Measurements from ENCODE around the gene SOCS6.

SOCS6 gene

DNA sequence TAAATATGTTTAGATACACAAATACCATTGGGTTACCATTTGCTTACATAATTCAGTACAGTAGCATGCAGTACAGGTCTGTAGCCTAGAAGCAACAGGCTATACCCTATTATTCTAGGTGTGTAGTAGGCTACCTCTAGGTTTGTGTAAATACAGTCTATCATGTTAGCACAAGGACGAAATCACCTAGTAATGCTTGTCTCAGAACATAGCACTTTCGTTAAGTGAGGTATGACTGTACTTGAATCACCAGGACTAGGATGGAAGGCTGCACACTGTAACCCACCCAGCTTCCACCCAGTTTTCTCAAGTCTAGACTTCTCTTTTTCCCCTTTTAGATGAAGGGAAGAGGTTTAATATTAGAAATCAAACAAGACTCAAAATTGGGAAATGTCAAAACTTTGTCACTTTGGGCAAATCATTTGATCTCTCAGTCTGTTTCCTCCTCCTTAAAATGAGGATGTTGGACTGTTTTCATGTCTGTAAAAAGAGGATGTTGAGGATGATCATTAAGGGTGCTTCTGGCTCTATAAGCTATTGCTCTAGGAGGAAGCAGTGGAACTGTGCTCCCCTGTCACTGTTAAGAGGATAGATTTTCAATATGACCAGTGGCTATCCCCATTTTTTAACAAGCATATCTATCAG is 3.7 kb upstream of the SOCS6 start:
- no peak for DNase-seq
- Histone ChIP-seq H3K4me3 (ENCODE audit: low read depth, low read length) (no peak overlapping the region), H3K27ac (no peak overlapping the region), H3K27me3 (ENCODE audit: insufficient read depth, low read depth, severe bottlenecking) (no peaks in the 10 kb centered on the region), H3K36me3 (no peaks in the 10 kb centered on the region), H3K9me3 (ENCODE audit: severe bottlenecking) (no peaks in the 10 kb centered on the region)
- TF ChIP-seq, protein P1, sequence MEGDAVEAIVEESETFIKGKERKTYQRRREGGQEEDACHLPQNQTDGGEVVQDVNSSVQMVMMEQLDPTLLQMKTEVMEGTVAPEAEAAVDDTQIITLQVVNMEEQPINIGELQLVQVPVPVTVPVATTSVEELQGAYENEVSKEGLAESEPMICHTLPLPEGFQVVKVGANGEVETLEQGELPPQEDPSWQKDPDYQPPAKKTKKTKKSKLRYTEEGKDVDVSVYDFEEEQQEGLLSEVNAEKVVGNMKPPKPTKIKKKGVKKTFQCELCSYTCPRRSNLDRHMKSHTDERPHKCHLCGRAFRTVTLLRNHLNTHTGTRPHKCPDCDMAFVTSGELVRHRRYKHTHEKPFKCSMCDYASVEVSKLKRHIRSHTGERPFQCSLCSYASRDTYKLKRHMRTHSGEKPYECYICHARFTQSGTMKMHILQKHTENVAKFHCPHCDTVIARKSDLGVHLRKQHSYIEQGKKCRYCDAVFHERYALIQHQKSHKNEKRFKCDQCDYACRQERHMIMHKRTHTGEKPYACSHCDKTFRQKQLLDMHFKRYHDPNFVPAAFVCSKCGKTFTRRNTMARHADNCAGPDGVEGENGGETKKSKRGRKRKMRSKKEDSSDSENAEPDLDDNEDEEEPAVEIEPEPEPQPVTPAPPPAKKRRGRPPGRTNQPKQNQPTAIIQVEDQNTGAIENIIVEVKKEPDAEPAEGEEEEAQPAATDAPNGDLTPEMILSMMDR (IDR thresholded peaks at IDR 0.05; ENCODE audit: low read depth, low read length), result no peak

DNA sequence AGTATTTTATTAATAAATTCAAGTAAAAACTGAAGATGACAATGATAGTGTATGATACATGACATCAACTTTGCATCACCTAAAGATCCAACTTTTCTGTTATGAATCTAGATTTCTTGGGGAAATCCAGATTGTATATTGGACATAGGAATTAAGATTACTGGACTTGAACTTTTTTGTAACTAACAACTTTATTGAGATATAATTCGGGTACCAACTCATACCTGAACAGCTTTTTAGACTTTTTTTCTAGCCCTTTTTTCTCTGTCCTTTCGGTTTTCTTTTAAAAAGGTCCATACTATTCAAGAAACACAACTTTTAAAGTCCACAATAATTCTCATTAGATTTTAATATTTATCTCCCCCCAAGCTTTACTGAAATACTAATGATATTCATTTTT is 1.1 kb upstream of the SOCS6 start:
- no peaks in the 10 kb centered on the region for H3K27me3 ChIP-seq (ENCODE audit: insufficient read depth, low read depth, severe bottlenecking)
- TF ChIP-seq, protein P1 (IDR thresholded peaks at IDR 0.05; ENCODE audit: low read depth, low read length), result no peak
- H3K4me3 ChIP-seq (ENCODE audit: low read depth, low read length), result no peak overlapping the region
- no peak for DNase-seq
- no peak overlapping the region for H3K27ac ChIP-seq
- no peaks in the 10 kb centered on the region for H3K36me3 ChIP-seq
- H3K9me3 ChIP-seq (ENCODE audit: severe bottlenecking), result no peaks in the 10 kb centered on the region

DNA sequence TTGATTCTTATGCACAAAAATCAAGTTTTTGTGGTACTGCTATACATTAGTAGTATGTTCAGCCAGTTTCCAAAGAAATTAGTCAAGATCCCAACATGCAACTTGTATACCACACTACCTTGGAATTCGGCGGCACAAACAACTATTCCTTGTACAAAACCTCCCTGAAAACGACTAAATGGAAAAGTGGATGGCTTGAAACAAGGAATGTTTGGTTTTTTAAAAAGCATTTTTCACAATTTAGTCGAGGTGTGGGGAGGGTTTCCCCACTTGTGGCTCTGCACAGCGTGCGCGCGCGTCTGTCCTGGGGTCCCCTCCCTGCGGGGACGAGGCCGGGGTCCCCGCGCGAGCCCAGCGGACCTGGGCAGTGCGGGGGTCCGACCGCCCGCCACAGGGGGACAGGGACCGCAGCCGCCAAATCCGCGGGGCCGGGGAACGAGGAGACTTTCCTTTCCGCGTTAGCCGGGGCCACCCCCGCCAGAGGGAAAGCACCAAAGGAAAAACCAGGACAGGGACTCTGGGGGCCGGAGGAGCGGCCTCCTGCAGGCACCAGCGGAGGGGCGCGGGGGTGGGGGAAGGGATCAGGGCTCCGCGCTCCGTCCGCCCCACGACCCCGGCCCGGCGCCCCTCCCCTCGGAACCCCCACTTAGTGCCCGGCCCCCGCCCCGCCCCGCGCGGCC is 534 bp upstream of the SOCS6 start:
- no peaks in the 10 kb centered on the region for H3K36me3 ChIP-seq
- H3K4me3 ChIP-seq (ENCODE audit: low read depth, low read length), result peak overlapping the region; percentile 55
- no peaks in the 10 kb centered on the region for H3K9me3 ChIP-seq (ENCODE audit: severe bottlenecking)
- H3K27ac ChIP-seq, result peak overlapping the region; percentile 69
- peak; percentile 34 for DNase-seq
- TF ChIP-seq, protein P1 (IDR thresholded peaks at IDR 0.05; ENCODE audit: low read depth, low read length), result no peak
- H3K27me3 ChIP-seq (ENCODE audit: insufficient read depth, low read depth, severe bottlenecking), result no peaks in the 10 kb centered on the region

DNA sequence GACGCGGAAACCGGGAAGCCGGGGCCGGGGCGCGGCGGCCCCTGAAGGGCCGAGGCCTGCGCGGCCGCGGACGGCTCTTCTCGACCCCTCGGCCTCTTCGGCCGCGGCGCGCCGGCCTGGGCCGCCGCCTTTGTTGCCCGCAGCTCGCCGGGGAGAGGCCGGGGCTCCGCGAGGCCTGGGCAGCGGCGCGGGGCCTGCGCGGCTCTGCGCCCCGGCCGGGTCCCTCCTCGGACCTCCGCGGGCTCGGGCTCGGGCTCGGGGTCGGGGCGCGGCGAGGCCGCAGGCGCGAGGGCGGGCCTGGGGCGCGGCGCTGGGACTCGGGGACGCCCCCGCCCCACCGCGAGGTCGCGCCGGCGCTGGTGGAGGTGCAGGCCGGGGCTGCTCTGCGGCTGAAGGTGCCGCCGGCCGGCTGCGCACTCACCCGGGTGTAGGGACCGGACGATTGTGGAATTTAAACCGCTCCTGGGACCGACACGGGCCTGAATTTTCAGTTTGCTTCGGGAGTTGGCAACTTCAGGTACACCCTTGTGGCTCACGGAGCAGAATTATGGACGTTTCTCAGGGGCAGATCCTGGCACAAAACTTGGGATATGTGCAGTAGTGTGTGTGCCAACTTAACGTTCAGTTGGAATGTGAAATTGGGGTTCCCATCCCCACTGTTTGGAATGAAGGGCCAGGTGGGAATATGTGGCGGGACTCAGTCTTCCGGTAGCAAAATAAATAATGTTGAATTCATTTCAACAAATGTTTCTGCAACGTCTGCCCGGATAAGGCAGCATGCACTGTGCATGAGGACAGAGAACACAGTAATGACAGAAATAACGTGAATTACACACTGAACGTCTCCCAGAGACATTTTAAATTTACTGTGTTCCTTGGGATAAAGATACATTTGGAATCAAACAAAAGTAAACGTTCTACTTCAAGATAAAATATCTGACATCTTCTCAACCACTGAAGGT is 787 bp downstream of the SOCS6 start:
- peak overlapping the region; percentile 71 for H3K27ac ChIP-seq
- DNase-seq, result no peak
- TF ChIP-seq, protein P1 (IDR thresholded peaks at IDR 0.05; ENCODE audit: low read depth, low read length), result no peak
- no peaks in the 10 kb centered on the region for H3K36me3 ChIP-seq
- H3K27me3 ChIP-seq (ENCODE audit: insufficient read depth, low read depth, severe bottlenecking), result no peaks in the 10 kb centered on the region
- H3K9me3 ChIP-seq (ENCODE audit: severe bottlenecking), result no peaks in the 10 kb centered on the region
- H3K4me3 ChIP-seq (ENCODE audit: low read depth, low read length), result peak overlapping the region; percentile 69

DNA sequence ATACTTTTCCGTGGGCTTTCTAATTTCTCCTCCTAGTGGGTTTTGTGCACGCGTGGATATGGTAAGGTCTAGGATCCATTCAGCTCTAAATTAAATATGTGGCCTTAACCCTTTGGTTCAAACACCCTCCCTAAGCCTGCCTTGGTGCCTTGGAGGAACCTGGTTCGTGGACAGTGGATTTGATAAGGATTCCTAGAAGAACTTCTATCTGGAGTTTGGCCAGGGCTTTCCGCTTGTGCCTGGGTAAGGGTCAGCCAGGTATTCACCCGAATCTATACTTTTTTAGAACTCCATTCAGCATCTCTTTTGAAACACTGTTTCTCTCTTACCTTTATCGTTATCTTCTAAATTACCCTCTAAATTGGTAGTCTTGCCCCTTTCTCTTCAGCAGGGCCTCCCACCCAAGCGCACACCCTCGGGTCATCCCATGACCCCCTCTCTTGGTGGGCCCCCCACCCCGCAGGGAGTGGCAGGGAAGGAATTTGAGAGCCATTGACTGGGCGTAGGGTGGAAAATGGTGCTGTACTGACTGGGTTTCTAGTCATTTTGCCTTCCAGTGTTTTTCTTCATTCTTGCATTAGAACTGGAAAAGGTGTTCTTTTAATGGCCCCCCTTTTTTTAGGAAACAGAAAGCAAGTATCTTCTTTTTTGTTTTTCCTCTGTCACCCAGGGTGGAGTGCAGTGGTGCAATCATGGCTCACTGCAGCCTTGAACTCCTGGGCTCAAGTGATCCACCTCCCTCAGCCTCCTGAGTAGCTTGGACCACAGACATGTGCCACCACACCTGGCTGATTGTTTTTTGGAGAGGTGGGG is 1.8 kb downstream of the SOCS6 start:
- H3K27ac ChIP-seq, result no peak overlapping the region; the same call in 1 of the 2 replicates
- DNase-seq, result no peak
- no peaks in the 10 kb centered on the region for H3K27me3 ChIP-seq (ENCODE audit: insufficient read depth, low read depth, severe bottlenecking)
- TF ChIP-seq, protein P1 (IDR thresholded peaks at IDR 0.05; ENCODE audit: low read depth, low read length), result no peak
- no peaks in the 10 kb centered on the region for H3K9me3 ChIP-seq (ENCODE audit: severe bottlenecking)
- no peaks in the 10 kb centered on the region for H3K36me3 ChIP-seq
- H3K4me3 ChIP-seq (ENCODE audit: low read depth, low read length), result peak overlapping the region; percentile 69
